Smooth muscle cell (in vitro differentiated cells): Measurements from ENCODE around the gene ACOT4. TPM values are rescaled to one million over a fixed set of nuclear protein-coding genes. Genes with fewer than 3 reads are reported as not detected.

ENCODE experiments used
- DNase-seq: peaks from one replicate; lab custom pipeline; 2025; ENCODE audit not compliant: unreplicated experiment; lab: John Stamatoyannopoulos, UW
- H2AFZ ChIP-seq: fragments of 200-600 bp; sonication (generic); 2 replicates; pipeline ENCODE4 v1.6.0; 2016; ENCODE audit warnings: antibody characterized with exemption, low read depth, mild to moderate bottlenecking
- H3F3A ChIP-seq: fragments of 200-600 bp; sonication (generic); 2 replicates; pipeline ENCODE4 v1.6.0; 2017; ENCODE audit warnings: antibody characterized with exemption, low read depth
- H3K27ac ChIP-seq: fragments of 200-600 bp; sonication (generic); 2 replicates; pipeline ENCODE4 v1.5.1; 2016; ENCODE audit warnings: low read depth, mild to moderate bottlenecking
- H3K27me3 ChIP-seq: fragments of 200-600 bp; sonication (generic); 2 replicates; pipeline ENCODE4 v1.6.1; 2016; ENCODE audit warnings: low read depth, mild to moderate bottlenecking
- H3K36me3 ChIP-seq: fragments of 200-600 bp; sonication (generic); 2 replicates; pipeline ENCODE4 v1.5.1; 2016; ENCODE audit warnings: low read depth
- H3K4me1 ChIP-seq: fragments of 200-600 bp; sonication (generic); 2 replicates; pipeline ENCODE4 v1.5.1; 2016; ENCODE audit warnings: low read depth
- H3K4me2 ChIP-seq: fragments of 200-600 bp; sonication (generic); 2 replicates; pipeline ENCODE4 v1.6.0; 2016; ENCODE audit warnings: mild to moderate bottlenecking
- H3K4me3 ChIP-seq: fragments of 200-600 bp; sonication (generic); 2 replicates; pipeline ENCODE4 v1.5.1; 2016; ENCODE audit warnings: mild to moderate bottlenecking
- H3K79me2 ChIP-seq: fragments of 200-600 bp; sonication (generic); 2 replicates; pipeline ENCODE4 v1.6.0; 2016; ENCODE audit warnings: low read depth, mild to moderate bottlenecking
- H3K9ac ChIP-seq: fragments of 200-600 bp; sonication (generic); 2 replicates; pipeline ENCODE4 v1.6.0; 2016; ENCODE audit warnings: low read depth
- H3K9me3 ChIP-seq: fragments of 200-600 bp; sonication (generic); replicated peaks from 2 replicates; pipeline ENCODE4 v1.5.1; 2016; ENCODE audit warnings: low read depth
- H4K20me1 ChIP-seq: fragments of 200-600 bp; sonication (generic); 2 replicates; pipeline ENCODE4 v1.6.0; 2016; ENCODE audit warnings: low read depth
- WGBS: methylation state at CpG from one replicate; pipeline ENCODE4 v1.1.7; 2016; ENCODE audit warnings: low lambda C conversion rate; 5-methylcytosine and 5-hydroxymethylcytosine counted together
- polyA plus RNA-seq: library from polyadenylated mRNA; unstranded; fragments of >200 nt; fragmentation: Nextera tagmentation; extraction: Ambion mirVana; gene quantifications from 2 replicates; pipeline ENCODE4 v1.2.1, GENCODE V29; 2016
- total RNA-seq: library from RNA; depleted of rRNA; stranded (reverse); fragments of >200 nt; gene quantifications from 2 replicates; pipeline ENCODE4 v1.2.3, GENCODE V29; 2014
- TF ChIP-seq, protein P1 (sequence below): fragments of 200-600 bp; sonication (generic); IDR thresholded peaks from 2 replicates; pipeline ENCODE4 v1.5.1; 2017; ENCODE audit warnings: borderline replicate concordance, mild to moderate bottlenecking, antibody characterized with exemption; ENCODE audit not compliant: insufficient read depth, poor library complexity, severe bottlenecking

Gene ACOT4
- total and polyA plus RNA-seq, 2 experiments from 2014 or later: 0.94 to 1.0 TPM

DNA sequence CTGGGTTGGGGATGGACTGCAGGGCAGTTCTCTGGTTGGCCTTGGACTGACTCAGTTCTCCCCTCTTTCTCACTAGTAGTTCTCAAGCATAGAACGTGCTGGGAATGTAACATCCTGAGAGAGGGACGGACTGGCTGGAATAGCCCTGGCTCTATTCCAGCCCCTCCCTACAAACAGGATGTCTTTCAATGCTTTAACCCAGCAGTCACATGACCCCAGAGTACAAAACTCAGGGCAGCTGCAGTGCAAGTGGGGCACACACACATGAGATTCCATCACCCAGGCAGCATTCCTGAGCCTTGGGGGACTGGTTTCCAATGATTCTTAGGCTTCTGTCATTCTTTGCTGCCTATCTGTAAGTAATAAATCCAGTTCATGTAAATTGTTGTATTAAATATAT lies 19.0 kb downstream of the ACOT4 start:
- Histone ChIP-seq H2AFZ (no peak overlapping the region), H3K27me3 (no peaks in the 10 kb centered on the region), H3F3A (no peaks in the 10 kb centered on the region), H3K36me3 (no peaks in the 10 kb centered on the region), H3K4me3 (no peak overlapping the region), H4K20me1 (no peaks in the 10 kb centered on the region), H3K79me2 (no peaks in the 10 kb centered on the region), H3K27ac (no peak overlapping the region), H3K9ac (no peak overlapping the region), H3K9me3 (no peaks in the 10 kb centered on the region), H3K4me2 (no peak overlapping the region), H3K4me1 (no peaks in the 10 kb centered on the region)
- 63% methylated on average over 2 of the region's 2 CpGs for WGBS
- DNase-seq: no peak
- TF ChIP-seq, protein P1, sequence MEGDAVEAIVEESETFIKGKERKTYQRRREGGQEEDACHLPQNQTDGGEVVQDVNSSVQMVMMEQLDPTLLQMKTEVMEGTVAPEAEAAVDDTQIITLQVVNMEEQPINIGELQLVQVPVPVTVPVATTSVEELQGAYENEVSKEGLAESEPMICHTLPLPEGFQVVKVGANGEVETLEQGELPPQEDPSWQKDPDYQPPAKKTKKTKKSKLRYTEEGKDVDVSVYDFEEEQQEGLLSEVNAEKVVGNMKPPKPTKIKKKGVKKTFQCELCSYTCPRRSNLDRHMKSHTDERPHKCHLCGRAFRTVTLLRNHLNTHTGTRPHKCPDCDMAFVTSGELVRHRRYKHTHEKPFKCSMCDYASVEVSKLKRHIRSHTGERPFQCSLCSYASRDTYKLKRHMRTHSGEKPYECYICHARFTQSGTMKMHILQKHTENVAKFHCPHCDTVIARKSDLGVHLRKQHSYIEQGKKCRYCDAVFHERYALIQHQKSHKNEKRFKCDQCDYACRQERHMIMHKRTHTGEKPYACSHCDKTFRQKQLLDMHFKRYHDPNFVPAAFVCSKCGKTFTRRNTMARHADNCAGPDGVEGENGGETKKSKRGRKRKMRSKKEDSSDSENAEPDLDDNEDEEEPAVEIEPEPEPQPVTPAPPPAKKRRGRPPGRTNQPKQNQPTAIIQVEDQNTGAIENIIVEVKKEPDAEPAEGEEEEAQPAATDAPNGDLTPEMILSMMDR: no peak

DNA sequence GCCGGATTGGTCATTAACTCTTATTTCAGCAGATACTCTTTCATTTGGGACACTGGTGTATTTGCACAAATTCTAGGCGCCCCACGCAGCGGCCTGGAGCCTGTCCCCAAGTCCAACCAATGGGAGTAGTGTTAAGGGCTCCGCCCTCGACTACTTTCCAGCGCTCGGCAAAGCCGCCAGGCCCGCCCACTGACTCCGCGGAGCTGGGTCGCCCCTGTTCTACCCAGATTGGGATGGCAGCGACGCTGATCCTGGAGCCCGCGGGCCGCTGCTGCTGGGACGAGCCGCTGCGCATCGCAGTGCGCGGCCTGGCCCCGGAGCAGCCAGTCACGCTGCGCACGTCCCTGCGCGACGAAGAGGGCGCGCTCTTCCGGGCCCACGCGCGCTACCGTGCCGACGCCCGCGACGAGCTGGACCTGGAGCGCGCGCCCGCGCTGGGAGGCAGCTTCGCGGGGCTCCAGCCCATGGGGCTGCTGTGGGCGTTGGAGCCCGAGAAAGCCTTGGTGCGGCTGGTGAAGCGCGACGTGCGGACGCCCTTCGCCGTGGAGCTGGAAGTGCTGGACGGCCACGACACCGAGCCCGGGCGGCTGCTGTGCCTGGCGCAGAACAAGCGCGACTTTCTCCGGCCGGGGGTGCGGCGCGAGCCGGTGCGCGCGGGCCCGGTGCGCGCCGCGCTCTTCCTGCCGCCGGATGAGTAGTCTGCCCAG lies 20.8 kb downstream of the ACOT4 start, which contains the start of gene ACOT6:
Gene ACOT6, plus strand, starts transcription at position 179 of the 707 bp plus-strand sequence. Its CDS starts 55 bp downstream, at position 234.
- Histone ChIP-seq H3K4me3 (peak within 1 kb of the TSS; percentile 61), H3K36me3 (no peaks in the 10 kb centered on the region), H3K4me2 (peak within 1 kb of the TSS; percentile 80), H3K9ac (no peak within 1 kb of the TSS), H3K27me3 (no peaks in the 10 kb centered on the region), H3K79me2 (no peaks in the 10 kb centered on the region), H4K20me1 (no peaks in the 10 kb centered on the region), H3F3A (no peaks in the 10 kb centered on the region), H2AFZ (peak within 1 kb of the TSS; percentile 74), H3K4me1 (no peaks in the 10 kb centered on the region), H3K9me3 (no peaks in the 10 kb centered on the region), H3K27ac (no peak within 1 kb of the TSS)
- peak; percentile 59 for DNase-seq
- WGBS: 1% methylated on average over 82 of the region's 84 CpGs
- TF ChIP-seq, protein P1: no peak

DNA sequence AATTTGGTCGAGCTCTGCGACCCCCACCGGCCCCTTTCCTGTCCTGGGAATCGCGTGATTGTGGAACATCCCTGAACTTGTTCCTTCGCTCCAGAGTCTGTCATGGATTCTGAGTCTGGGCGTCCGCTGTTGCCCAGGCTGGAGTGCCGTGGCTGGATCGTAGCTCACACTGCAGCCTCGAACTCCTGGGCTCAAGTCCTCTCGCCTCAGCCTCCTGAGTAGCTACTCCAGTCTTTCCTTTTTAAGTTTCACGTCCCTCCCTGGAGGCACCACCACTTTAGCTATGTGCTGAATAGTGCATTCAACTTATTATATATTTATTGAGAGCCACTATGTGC lies 21.3 kb downstream of the ACOT4 start:
- Histone ChIP-seq H3K27me3 (no peaks in the 10 kb centered on the region), H2AFZ (peak overlapping the region; percentile 74), H3K4me2 (peak overlapping the region; percentile 80), H3K36me3 (no peaks in the 10 kb centered on the region), H3K79me2 (no peaks in the 10 kb centered on the region), H3K9ac (no peak overlapping the region), H3K9me3 (no peaks in the 10 kb centered on the region), H3K4me3 (peak overlapping the region; percentile 61), H4K20me1 (no peaks in the 10 kb centered on the region), H3K4me1 (no peaks in the 10 kb centered on the region), H3K27ac (no peak overlapping the region), H3F3A (no peaks in the 10 kb centered on the region)
- TF ChIP-seq, protein P1: no peak
- DNase-seq: no peak
- 9% methylated on average over 13 of the region's 13 CpGs for WGBS

- no peaks in the 10 kb centered on the region for H3K9me3 ChIP-seq
- no peaks in the 10 kb centered on the region for H3K36me3 ChIP-seq
- no peaks in the 10 kb centered on the region for H4K20me1 ChIP-seq
- no peaks in the 10 kb centered on the region for H3F3A ChIP-seq
- no peak for DNase-seq
- WGBS: 91% methylated on average over 3 of the region's 3 CpGs
- H3K9ac ChIP-seq: no peak overlapping the region
- no peak overlapping the region for H3K27ac ChIP-seq
- peak overlapping the region; percentile 74 for H2AFZ ChIP-seq
- H3K4me1 ChIP-seq: no peaks in the 10 kb centered on the region
- TF ChIP-seq, protein P1: no peak
- H3K79me2 ChIP-seq: no peaks in the 10 kb centered on the region
- peak overlapping the region; percentile 61 for H3K4me3 ChIP-seq
- H3K27me3 ChIP-seq: no peaks in the 10 kb centered on the region
- H3K4me2 ChIP-seq: peak overlapping the region; percentile 80
Observed at GRCh38 chr14:73613419-73613963, 21.8 kb downstream of the ACOT4 start.
